COLO668 (cell line): Measurements from ENCODE around the gene MANEAL.
A peak's percentile ranks its signal among the peaks of the same experiment; 100 is the strongest.
"Not testable (repeated sequence)": the region's sequence is repeated elsewhere in the genome, so short reads cannot be mapped to it uniquely, and the experiment has no call there.

ENCODE experiments used
- DNase-seq: peaks from one replicate; lab custom pipeline; 2025; ENCODE audit not compliant: unreplicated experiment; lab: John Stamatoyannopoulos, UW

MANEAL gene, protein sequence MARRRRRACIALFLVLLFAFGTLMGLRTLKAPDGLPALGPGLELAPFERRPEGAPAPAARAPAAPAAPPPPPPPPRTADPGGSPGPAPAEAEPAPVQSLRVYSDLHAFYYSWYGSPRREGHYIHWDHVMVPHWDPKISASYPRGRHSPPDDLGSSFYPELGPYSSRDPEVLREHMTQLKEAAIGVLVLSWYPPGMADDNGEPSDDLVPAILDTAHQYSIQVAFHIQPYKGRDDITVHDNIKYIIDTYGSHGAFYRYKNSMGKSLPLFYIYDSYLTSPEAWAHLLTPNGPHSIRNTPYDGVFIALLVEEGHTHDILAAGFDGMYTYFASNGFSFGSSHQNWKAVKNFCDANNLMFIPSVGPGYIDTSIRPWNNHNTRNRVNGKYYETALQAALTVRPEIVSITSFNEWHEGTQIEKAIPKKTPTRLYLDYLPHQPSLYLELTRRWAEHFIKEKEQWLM

DNA sequence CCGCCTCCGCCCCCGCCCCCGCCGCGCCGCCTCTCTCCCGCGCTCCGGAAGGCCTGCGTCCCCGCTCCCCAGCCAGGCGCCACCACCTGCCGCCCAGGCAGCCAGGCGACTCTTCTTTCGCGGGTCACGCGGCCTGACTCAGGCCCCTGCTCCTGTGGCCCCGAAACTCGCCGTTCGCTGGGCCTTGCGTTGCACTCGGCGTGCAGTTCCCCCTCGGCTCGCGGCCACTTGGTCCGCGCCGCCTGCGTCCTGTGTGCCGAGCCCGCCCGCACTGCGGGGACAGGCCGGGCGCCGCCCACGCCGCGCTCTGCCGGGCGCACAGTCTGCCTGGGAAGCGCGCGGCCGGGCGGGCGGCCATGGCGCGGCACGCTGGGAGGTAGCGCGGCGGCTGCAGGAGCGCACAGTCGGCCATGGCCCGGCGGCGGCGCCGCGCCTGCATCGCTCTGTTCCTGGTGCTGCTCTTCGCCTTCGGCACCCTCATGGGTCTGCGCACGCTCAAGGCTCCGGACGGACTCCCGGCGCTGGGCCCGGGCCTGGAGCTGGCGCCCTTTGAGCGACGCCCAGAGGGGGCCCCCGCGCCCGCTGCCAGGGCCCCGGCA is at the start of gene MANEAL:
MANEAL (plus strand) TSS at position 75 of the 599 bp plus-strand sequence; CDS start at position 411, 336 bp downstream.
- DNase-seq, result peak; percentile 94

DNA sequence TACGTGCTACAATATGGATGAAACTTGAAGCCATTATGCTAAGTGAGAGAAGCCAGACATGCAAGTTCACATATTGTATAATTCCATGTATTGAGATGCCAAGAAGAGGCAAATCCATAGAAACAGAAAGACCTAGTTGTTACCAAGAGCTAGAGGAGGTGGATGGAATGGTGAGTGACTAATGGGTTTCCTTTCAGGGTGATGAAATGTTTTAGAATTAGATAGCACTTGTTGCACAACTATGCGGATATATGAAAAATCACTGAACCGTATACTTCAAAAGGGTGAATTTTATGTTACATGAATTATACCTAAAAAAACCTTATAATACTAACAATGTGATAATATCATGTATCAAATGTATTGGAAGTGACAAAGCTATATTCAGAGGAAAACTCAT is 46.8 kb upstream of the MANEAL start:
- no peak for DNase-seq

DNA sequence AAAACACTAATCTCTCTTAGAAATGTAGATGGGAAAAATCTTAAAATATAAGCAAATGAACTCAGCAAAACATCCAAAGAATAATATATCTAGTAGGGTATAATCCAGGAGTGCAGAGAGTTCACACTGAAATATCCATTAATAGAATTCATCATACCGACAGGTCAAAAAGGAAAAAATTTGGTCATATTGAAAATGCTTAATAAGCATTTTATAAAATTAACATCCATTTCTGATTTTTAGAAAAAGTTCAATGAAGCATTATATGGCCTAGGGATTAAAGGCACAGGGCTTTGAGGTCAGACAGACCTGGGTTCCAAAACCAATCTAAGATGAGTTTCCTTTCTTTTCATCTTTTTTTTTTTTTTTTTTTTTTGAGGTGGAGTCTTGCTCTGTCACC is 45.1 kb upstream of the MANEAL start:
- no peak for DNase-seq

DNA sequence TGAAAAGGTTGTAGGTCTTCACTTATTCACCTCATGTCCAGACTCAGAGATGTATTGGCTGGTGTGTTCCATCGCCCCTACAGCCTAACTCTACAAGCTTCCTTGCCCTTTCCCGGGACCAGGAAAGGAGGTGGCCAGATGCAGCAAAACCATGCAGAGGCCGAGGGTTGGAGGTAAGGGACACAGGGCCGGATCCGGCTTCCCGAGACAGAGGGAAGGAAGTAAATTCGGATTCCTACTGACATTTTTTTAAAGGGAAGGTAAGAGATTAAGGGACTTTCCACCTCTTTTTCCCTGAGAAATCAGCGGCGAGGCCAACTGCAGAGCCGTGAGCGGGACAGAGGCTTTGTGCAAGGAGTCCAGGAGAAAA is 41.4 kb upstream of the MANEAL start:
- no peak for DNase-seq

DNA sequence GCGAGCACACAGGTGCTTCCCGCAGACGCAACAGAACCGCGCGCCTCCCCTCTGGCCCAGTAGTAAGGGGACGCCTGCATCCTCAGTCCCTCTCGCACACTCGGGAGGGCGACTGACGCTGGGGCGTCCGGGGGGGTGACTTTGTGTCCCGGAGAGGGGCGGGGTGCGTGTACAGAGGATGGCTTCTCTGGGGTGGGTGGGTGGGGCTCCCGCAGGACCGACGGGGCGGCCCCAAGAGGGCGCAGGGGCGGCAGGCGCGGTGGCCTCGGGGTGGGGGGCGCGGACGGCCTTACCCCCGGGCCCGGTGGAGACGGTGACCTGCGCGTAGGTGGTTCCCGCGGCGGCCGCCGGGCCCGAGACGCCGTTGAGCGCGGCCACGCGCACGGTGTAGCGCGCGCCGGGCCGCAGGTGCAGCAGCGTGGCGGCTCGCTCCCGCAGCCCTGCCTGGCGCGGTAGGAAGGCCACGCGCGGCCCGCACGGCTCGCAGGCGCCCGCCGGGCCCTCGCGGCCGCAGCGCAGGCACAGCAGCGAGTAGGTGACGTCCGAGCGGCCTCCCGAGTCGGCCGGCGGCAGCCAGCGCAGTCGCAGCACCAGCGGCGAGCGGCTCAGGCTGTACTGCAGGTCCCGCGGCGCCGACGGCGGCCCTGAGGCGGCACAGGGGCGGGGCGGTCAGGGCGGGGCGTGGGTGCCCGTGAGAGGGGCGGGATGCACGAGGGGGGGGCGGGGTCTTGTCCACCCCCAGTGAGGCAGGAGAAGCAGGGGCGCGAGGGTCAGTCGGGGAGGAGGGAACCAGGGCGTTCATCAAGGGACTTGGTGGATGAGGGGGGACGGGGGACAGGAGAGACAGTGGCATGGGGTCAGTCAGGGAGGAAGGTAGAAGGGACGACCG is 40.8 kb upstream of the MANEAL start:
- peak; percentile 93 for DNase-seq

DNA sequence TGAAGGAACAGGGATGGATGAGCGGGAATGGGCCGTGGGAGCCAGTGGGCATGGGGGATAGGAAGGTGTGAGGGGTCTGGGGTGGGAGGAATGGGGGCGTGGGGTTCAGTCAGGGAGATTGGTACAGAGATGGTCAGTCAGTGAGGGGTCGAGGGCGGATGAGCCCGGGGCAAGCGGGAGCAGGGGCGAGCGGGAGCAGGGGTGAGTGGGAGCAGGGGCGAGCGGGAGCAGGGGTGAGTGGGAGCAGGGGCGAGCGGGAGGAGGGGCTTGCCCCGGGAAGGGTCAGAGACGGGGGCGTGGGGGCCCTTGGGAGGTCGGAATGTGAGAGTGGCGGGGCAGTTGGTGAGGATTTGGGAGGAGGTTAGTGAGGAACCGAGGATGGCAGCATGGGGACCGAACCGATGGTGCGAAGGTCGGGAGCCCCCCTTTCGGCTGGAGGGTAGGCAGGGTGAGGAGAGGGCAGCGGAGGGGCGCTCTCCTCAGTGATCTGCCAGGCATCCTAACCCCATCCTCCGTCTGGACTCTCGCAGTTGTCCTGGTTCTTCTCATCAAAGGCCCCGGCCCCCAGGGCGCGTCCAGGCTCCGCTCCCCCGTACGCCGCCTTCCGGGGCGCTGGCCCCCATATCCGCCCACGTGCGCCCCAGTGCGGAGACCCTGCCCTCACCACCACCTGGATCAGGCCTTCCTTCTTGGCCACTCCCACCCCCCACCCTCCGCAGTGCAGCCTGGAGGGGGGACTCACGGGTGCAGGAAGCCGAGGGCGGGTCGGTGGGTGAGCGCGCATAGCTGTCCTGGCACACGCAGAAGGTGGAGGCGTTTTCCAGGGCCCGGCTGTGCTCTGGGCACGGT is 40.0 kb upstream of the MANEAL start:
- no peak for DNase-seq

DNA sequence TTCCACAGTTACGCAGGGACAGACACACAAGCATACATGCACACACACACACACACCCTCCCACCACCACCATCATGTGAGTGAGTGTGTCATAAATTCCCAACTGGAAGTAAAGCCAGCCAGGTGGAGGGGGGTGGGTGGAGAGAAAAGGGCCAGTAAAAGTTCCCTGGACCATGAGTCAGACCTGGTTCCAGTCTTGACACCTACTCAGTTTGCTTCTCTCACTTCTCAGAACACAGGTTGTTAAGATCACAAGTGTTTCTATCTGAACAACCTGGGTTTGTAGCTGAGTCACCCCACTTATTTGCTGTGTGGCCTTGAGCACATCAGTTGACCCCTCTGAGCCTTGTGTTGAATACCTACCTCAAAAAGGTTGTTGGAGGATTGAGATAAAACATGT is 38.4 kb upstream of the MANEAL start:
- no peak for DNase-seq

DNA sequence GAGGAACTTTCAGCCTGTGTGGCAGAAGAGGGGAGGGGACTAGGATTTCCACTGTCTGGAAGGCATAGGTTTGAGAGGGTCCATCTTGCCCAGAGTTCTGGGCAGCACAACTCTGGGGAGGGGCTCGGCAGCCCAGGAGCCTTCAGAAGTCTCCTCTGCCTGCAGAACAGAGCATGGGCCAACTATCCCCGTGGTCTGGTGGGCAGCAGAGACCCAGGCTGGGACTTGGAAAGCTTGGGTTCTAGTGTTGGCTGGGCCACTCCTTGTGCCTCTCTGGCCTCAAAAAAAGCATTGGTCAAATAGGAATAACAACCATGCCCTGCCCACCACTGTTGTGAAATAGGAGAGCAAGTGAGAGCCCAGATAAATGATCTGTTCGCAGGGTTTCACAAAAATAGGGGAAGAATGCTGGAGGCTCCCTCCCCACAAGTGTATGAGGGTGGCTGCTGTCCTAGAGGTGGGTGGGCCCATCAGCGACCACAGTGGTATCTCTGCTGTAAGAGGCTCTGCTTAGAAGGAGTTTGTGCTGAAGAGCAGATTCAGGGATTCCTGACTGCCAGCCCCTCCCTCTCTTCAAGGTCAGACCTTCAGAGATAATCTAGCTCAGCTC is 37.6 kb upstream of the MANEAL start:
- no peak for DNase-seq

DNA sequence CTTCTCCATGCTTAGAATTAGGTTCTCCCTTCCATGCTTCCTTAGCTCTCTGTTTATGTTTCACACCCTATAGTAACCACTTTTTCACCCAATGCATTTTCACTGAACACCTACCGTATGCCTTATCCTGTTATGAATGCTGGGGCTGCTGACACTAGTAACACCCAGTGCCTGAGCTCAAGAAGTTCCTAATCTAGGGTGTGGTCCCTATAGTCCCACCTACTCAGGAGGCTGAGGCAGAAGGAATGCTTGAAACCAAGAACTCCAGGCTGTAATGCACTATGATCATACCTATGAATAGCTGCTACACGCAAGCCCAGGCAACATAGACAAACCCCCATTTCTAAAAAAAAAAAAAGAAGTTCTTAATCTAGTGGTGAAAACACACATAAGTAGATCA is 34.2 kb upstream of the MANEAL start:
- no peak for DNase-seq

DNA sequence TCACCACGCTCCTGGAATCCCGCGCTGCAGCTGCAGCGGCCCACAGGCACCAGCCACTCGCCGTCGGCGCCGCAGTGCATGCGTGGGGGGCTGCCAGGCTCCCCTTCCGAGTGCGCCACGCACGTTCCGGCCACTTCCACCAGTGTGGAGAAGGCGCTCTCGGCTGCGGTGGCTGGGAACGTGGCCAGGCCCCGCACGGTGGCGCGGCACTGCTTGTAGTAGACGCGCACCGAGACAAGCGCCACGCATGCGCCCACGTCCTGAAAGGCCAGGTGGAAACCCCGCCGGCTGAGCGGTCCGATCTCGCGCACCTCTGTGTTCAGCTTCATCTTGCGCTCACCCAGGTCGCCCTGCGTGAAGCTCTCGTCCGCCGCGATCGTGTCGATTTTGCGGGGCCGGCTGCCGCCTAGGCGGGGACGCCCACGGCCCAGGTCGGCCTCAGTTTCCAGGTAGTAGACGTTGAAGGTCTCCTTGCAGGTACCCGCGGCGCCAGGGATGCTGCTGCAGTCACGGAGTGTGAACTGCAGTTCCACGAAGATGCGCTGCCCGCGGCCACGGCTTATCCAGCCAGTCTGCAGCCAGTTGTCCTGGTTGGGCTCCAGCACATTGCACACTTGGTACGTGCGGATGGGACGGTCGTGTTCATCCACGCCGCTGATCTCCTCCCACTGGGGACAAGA is 32.1 kb upstream of the MANEAL start:
- DNase-seq, result no peak

DNA sequence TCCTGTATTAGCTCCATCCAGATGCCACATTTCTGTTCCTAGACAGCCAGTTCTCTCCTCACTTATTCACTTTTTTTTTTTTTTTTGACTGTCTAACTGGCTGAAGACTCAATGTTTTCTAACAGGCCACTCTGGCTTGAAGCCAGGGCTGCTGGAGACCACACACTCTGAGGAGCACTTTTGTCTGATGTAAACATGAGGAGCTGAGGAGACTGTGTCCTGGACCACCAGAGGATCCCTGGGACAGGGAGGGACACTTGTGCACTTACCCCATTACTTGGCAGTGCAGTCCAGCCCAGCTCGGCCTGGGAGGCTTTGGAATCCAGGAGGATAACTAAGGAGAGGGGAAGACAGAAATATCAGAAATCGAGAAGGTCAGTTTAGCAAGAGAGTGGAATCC is 31.1 kb upstream of the MANEAL start:
- no peak for DNase-seq

DNA sequence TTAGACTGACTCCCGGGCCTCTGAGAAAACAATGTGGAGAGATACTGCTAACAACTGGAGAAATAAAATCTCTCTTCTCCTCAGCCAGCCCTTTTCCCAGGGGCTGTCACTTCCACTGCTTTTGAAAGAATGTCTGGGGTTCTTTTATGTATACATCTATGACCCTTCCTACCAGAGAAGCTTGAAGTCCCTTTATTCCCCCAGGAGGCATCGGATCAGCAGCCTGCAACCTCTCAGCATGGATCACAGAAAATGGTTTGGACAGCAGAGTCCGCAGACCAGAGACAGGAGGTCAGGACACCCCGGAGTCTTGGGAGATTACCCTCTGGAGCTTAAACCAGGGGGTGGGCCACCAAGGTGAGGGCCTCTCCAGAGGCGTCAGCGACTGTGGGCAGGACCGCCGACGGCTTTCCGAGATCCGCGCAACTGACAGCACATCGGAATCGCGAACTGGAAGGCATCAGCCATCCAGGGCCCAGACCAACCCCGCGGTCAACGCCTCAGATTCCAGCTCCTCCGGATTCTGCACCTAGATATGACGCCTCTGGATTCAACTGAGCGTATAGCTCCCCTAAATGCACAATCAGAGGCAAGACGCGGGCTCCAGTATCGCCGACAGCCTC is 29.7 kb upstream of the MANEAL start:
- no peak for DNase-seq

DNA sequence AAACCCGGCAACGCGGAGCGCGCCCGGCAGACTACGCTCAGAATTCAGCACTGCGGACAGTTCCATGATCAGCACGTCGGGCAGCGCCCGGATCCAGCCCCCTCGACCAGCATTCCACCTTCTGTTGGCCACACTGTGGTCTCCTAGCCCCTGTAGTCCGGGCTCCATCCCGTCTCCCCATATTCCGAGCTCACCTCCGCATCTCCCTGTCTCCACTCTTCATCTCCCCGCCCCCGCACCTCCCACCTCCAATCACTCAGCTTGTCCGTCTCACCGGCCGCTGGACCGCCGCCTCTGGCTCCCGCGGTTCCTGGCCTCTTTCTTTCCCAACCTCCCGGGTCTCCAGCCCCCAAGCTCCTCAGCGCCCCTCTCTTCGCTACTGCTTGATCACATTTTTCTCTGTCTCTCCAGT is 29.2 kb upstream of the MANEAL start:
- DNase-seq, result no peak

DNA sequence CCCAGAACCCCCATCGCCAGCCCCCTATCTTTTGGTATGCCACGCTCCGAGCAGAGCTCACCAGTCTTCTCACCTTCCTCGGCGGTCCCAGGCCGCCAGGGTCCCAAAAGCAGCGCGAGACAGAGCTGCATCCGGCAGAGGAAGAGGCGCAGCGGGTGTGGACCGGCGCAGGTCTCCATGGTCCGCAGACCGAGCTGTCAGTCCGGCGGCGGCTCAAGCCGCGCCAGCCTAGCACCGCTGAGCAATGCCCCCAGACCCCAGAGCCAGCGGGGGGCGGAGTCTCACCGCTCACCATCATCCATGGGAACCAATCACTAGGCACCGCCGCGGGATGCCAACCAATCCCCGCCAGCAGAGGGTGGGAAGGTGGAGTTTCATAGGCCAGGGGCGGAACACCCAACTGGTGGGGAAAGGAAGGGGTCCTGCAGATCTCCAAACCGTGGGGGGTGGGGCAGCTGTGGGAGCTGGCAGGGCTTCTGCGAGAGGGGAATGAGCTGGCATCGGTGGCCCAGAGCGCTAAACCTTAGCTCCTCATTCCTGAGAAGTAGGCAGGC is 28.7 kb upstream of the MANEAL start, which contains the start of gene EPHA10:
EPHA10 (minus strand) TSS at position 233 of the 554 bp plus-strand sequence; CDS start at position 179, 54 bp downstream.
- DNase-seq, result peak; percentile 37

DNA sequence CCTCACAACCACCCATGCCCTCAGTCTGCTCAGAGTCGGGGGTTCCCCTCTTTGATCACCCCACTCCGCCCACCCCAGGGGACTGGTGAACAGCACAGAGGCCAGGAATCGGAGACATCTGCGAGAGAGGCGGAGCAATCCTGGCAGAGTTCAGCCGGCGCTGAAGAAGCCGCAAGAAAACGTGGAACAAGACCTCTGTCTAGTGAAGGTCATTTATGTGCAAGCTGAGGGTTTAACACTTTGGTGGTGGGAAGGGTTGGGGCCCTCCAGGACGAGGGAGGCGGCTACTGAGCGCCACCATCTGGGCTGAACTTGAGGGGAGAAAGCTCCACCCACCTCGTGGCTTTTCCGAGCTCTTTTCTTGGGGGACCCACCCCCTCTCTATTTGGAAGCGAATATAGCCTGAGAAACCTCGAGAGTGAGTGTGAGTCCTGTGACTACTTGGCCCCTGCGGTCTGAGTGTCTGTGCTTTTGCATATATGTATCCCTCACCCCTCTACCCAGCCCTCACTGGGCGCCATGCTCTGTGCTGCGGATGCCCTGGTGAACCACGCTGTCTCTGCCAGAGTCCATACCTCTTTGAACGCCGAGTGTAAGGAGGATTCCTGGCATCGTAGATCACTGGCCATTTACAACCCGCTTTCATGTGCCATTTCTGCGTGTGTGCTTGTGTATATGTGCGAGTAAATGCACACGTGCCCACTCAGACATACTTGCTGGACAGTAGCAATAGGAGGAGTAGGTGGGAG is 27.6 kb upstream of the MANEAL start:
- DNase-seq, result peak; percentile 30

DNA sequence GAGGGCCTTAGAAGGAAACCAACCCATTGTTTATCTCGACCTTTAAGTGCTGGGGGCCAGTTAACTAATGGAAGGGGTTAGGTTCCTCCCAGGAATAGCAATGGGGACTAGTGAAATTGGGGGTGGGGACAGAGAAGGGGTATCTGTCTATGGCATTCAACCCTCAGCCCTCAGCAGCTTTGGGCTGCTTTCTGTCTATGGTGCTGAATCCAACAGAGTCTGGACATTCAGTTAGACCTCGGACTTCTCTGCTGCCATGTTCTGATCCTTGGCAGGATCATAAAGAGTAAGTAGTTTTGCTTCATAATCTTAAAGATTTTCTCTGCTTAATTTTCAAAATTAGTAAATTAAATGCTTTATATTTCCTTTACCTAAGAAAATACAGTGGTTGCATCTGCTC is 26.2 kb upstream of the MANEAL start:
- no peak for DNase-seq

DNA sequence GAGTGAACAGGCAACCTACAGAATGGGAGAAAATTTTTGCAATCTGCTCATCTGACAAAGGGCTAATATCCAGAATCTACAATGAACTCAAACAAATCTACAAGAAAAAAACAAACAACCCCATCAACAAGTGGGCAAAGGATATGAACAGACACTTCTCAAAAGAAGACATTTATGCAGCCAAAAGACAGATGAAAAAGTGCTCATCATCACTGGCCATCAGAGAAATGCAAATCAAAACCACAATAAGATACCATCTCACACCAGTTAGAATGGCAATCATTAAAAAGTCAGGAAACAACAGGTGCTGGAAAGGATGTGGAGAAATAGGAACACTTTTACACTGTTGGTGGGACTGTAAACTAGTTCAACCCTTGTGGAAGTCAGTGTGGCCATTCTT is 22.2 kb upstream of the MANEAL start:
- not testable (repeated sequence) for DNase-seq

DNA sequence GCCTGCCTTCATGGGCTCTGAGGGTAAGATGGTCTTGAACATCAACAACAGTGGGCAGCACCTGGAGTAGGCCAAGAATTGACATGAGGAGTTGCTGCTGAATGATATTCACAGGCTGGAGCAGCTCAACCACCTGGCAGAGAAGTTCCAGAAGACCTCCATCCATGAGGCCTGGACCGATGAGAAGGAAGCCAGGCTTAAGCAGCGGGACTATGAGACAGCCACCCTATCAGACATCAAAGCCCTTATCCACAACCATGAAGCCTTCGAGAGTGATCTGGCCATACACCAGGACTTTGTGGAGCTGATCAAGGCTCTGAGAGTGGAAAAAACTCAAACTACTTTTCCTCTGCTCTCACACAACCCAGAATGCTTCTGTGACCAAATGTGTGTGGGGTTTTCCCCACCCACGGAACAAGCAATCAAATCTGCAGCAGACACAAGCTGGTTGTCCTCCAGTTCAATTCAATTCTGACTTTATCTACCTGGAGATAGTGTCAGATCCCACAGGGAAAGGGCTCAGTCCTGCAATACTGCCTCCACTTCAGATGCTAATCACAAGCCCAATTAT is 16.6 kb upstream of the MANEAL start:
- no peak for DNase-seq
